Stimulated activated CD4-positive, alpha-beta T cell treated with anti-CD3 and anti-CD28 coated beads, Interleukin-12 subunit alpha, Interleukin-12 subunit beta, amount 100 ng/mL, for 48 hours (primary cell): ENCODE measurements around the gene RNF213.
"Not testable (repeated sequence)": the region's sequence is repeated elsewhere in the genome, so short reads cannot be mapped to it uniquely, and the experiment has no call there.

Source experiments
- DNase-seq, 3 donors: peaks; one replicate each; pipeline ENCODE4 v3.0.0-alpha.2; 2020; ENCODE audit warnings: low read depth in 2 of 3, low spot score in 1 of 3

RNF213 gene

GRCh38 chr17:80223838-80224497 lies 36.7 kb upstream of the RNF213 start:
- DNase-seq = no peak

- DNase-seq = no peak
Observed at GRCh38 chr17:80224683-80225082, 36.0 kb upstream of the RNF213 start.

GRCh38 chr17:80225230-80225629 lies 35.4 kb upstream of the RNF213 start:
- DNase-seq = no peak

- no peak for DNase-seq
Observed at GRCh38 chr17:80227156-80227555, 33.5 kb upstream of the RNF213 start.

GRCh38 chr17:80227666-80228065 lies 33.0 kb upstream of the RNF213 start:
- DNase-seq = no peak

- no peak for DNase-seq
Observed at GRCh38 chr17:80228477-80228876, 32.2 kb upstream of the RNF213 start.

- no peak for DNase-seq
Observed at GRCh38 chr17:80229011-80229410, 31.6 kb upstream of the RNF213 start.

- no peak for DNase-seq
Observed at GRCh38 chr17:80232438-80232837, 28.2 kb upstream of the RNF213 start.

- DNase-seq = no peak
Observed at GRCh38 chr17:80233202-80233601, 27.4 kb upstream of the RNF213 start.

- no peak for DNase-seq
Observed at GRCh38 chr17:80236911-80237310, 23.7 kb upstream of the RNF213 start.

- DNase-seq = no peak
Observed at GRCh38 chr17:80237386-80237785, 23.3 kb upstream of the RNF213 start.

GRCh38 chr17:80242505-80242904 lies 18.1 kb upstream of the RNF213 start:
- no peak for DNase-seq

GRCh38 chr17:80243526-80244433 lies 16.9 kb upstream of the RNF213 start:
- no peak for DNase-seq

- not testable (repeated sequence) for DNase-seq
Observed at GRCh38 chr17:80244448-80244847, 16.2 kb upstream of the RNF213 start.

- no peak for DNase-seq
Observed at GRCh38 chr17:80244871-80245509, 15.7 kb upstream of the RNF213 start.

GRCh38 chr17:80245566-80246265 lies 14.9 kb upstream of the RNF213 start:
- no peak for DNase-seq

GRCh38 chr17:80246266-80246681 lies 14.4 kb upstream of the RNF213 start:
- no peak for DNase-seq

GRCh38 chr17:80246726-80247125 lies 13.9 kb upstream of the RNF213 start:
- DNase-seq = no peak

- no peak for DNase-seq
Observed at GRCh38 chr17:80247561-80247960, 13.1 kb upstream of the RNF213 start.

- no peak for DNase-seq
Observed at GRCh38 chr17:80248001-80248893, 12.4 kb upstream of the RNF213 start.
